PC-3 (cell line): ENCODE data around the gene TPST1.

ENCODE experiments used
- EZH2 ChIP-seq: fragments of 300-600 bp; sonication (generic); IDR thresholded peaks from one replicate; pipeline ENCODE4 v1.6.1; 2017; ENCODE audit warnings: antibody characterized with exemption, mild to moderate bottlenecking, low read length; ENCODE audit not compliant: unreplicated experiment
- TF ChIP-seq, protein P1 (sequence below): fragments of 300-600 bp; sonication (generic); conservative IDR thresholded peaks from 2 replicates; pipeline ENCODE4 v1.5.1; 2017; ENCODE audit warnings: antibody characterized with exemption, low read depth, mild to moderate bottlenecking, low read length

DNA sequence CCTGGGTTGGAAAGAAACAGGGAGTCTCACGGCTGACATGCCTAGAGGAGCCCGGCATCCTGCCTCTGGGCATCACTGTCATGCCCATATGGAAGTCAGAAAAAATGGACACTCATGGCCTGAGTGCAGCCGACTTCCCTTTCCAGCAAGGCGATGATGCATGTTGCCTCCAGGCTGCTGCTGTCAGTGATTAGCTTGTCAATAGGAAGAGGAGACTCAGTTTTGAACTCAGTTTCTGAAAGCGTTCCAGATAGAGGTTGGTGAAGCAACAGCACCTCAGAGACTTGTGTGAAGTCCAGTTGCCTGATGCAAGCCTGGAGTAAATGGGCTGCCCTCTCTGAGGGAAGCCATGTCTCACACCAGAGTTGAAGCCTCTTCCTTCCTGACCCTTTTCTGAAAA, 148.4 kb downstream of the TPST1 start:
- TF ChIP-seq EZH2 = no peak
- TF ChIP-seq, protein P1, sequence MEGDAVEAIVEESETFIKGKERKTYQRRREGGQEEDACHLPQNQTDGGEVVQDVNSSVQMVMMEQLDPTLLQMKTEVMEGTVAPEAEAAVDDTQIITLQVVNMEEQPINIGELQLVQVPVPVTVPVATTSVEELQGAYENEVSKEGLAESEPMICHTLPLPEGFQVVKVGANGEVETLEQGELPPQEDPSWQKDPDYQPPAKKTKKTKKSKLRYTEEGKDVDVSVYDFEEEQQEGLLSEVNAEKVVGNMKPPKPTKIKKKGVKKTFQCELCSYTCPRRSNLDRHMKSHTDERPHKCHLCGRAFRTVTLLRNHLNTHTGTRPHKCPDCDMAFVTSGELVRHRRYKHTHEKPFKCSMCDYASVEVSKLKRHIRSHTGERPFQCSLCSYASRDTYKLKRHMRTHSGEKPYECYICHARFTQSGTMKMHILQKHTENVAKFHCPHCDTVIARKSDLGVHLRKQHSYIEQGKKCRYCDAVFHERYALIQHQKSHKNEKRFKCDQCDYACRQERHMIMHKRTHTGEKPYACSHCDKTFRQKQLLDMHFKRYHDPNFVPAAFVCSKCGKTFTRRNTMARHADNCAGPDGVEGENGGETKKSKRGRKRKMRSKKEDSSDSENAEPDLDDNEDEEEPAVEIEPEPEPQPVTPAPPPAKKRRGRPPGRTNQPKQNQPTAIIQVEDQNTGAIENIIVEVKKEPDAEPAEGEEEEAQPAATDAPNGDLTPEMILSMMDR = no peak
